H1 (cell line): ENCODE data around the gene DYNC1LI1.

Experiments
- CEBPB ChIP-seq: IDR thresholded peaks from 2 replicates; pipeline ENCODE4 v1.6.1; 2012; ENCODE audit warnings: low read depth, low read length
- CTCF ChIP-seq, 3 experiments: IDR thresholded peaks; 1 replicate in 2 of 3; 2 replicates in 1 of 3; pipeline versions ENCODE4 v1.5.1 to v1.6.1; 2011; ENCODE audit warnings: low read length in 3 of 3, mild to moderate bottlenecking in 3 of 3, inconsistent platforms in 2 of 3, low read depth in 1 of 3, moderate library complexity in 1 of 3; ENCODE audit not compliant: insufficient read depth in 1 of 3; ENCODE audit errors: control extremely low read depth in 1 of 3
- SIRT6 ChIP-seq: IDR thresholded peaks from one replicate; pipeline ENCODE4 v1.7.1; 2012; ENCODE audit warnings: low read length, inconsistent platforms
- SP1 ChIP-seq: IDR thresholded peaks from 2 replicates; pipeline ENCODE4 v1.6.1; 2011; ENCODE audit warnings: low read depth, low read length
- YY1 ChIP-seq: IDR thresholded peaks from 2 replicates; pipeline ENCODE4 v1.6.1; 2011; ENCODE audit warnings: low read depth, mild to moderate bottlenecking, low read length
- ZNF274 ChIP-seq: IDR thresholded peaks from 2 replicates; pipeline ENCODE4 v1.7.0; 2012; ENCODE audit warnings: low read length, borderline replicate concordance; ENCODE audit errors: extremely low read depth

DNA sequence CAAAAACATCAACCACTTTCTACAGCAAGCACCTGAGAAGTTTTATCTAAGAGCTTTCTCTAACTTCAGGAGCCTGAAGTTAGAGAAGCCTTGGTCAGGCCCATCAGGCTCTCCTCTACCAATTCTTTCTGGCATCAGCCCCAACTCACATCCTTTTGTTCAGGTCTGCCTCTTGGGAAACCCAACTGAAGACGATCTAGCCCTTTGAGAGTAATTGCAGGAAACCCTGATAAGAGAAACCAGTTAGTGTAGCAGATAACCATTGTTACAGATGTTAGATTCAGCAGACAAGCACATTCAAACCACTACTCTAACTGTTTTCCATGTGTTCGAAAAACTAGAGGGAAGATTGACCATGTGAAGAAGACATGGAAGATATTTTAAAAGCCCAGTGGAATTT lies 27.0 kb upstream of the DYNC1LI1 start:
- TF ChIP-seq ZNF274, result no peak
- TF ChIP-seq CTCF (IDR thresholded peaks at IDR 0.05; ENCODE audit: control extremely low read depth in 1 of 3, insufficient read depth in 1 of 3, low read depth in 1 of 3, low read length in 3 of 3), result no peak
- no peak for TF ChIP-seq CEBPB
- no peak for TF ChIP-seq YY1
- no peak for TF ChIP-seq SIRT6
- TF ChIP-seq SP1, result no peak
